AG04450 (cell line): ENCODE results near the gene BBS5. TPM values are rescaled to one million over a fixed set of nuclear protein-coding genes. Genes with fewer than 3 reads are reported as not detected.

Source experiments
- CTCF ChIA-PET: fragments of 300-600, 350-600 bp; formaldehyde crosslinking; extraction: SDS; loops from one replicate; lab custom pipeline; 2022; ENCODE audit warnings: antibody characterized with exemption, inconsistent platforms; lab: Charles Lee
- POLR2A ChIA-PET: fragments of 350-600 bp; formaldehyde crosslinking; extraction: SDS; loops from one replicate; lab custom pipeline; 2021; ENCODE audit warnings: antibody characterized with exemption, inconsistent platforms; lab: Yijun Ruan, JAX
- DNase-seq: peaks from one replicate; pipeline ENCODE4 v3.0.0-alpha.2; 2011; ENCODE audit warnings: low read depth, low spot score
- H3K27ac ChIP-seq: one replicate; pipeline ENCODE4 v1.5.1; 2012; ENCODE audit warnings: low read depth, low read length, control low read depth
- H3K27me3 ChIP-seq: one replicate; pipeline ENCODE4 v1.6.0; 2012; ENCODE audit warnings: low read length; ENCODE audit not compliant: control insufficient read depth, insufficient read depth
- H3K4me3 ChIP-seq: 2 replicates; pipeline ENCODE4 v1.5.1; 2011; ENCODE audit warnings: mild to moderate bottlenecking, low read depth, low read length, control low read depth
- H3K9me3 ChIP-seq: 2 replicates; pipeline ENCODE4 v1.5.1; 2012; ENCODE audit warnings: low read length; ENCODE audit not compliant: control insufficient read depth, insufficient read depth
- polyA plus RNA-seq: library from polyadenylated mRNA; depleted of rRNA; stranded (reverse); fragments of >200 nt; gene quantifications from 2 replicates; pipeline ENCODE4 v1.2.3, GENCODE V29; 2011; rRNA removed
- TF ChIP-seq, protein P1 (sequence below): IDR thresholded peaks from 2 replicates; pipeline ENCODE4 v1.5.1; 2011; ENCODE audit warnings: low read depth, low read length, control low read depth, inconsistent platforms

Gene BBS5
- polyA plus RNA-seq, 1 experiment, result 2.0 TPM

DNA sequence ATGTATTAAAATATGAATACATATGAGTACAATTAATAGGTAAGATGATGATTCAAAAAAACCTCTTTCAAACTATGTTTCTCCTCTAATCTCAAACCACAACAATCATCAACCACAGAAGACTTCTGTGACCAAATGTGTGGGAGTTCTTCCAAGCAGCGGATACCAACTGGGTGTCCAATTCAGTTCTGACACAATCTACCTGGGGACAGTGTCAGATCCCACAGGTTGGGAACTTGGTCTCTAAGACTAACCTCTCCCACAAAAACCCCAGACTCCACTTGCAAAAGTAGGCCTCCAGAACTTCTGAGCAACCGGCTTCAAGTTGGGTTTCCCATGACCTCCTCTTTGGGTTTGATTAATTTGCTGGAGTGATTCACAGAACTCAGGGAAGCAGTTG, 67.5 kb downstream of the BBS5 start:
- H3K9me3 ChIP-seq, result no peaks in the 10 kb centered on the region
- POLR2A ChIA-PET, result no interaction called here
- DNase-seq, result no peak
- H3K27ac ChIP-seq, result no peak overlapping the region
- no peaks in the 10 kb centered on the region for H3K27me3 ChIP-seq
- CTCF ChIA-PET, result interaction anchor here (1.1 kb wide), 1 partner anchor 19 kb away, joined by 6 read pairs; no protein-coding TSS in a partner anchor
- no peak overlapping the region for H3K4me3 ChIP-seq
- TF ChIP-seq, protein P1, sequence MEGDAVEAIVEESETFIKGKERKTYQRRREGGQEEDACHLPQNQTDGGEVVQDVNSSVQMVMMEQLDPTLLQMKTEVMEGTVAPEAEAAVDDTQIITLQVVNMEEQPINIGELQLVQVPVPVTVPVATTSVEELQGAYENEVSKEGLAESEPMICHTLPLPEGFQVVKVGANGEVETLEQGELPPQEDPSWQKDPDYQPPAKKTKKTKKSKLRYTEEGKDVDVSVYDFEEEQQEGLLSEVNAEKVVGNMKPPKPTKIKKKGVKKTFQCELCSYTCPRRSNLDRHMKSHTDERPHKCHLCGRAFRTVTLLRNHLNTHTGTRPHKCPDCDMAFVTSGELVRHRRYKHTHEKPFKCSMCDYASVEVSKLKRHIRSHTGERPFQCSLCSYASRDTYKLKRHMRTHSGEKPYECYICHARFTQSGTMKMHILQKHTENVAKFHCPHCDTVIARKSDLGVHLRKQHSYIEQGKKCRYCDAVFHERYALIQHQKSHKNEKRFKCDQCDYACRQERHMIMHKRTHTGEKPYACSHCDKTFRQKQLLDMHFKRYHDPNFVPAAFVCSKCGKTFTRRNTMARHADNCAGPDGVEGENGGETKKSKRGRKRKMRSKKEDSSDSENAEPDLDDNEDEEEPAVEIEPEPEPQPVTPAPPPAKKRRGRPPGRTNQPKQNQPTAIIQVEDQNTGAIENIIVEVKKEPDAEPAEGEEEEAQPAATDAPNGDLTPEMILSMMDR, result no peak

Other genes starting within 250 kb of the BBS5 start
- not detected in 2 replicates for gene LRP2, start 117.0 kb upstream of the BBS5 start, polyA plus RNA-seq
- 0.22 and 0.26 TPM in 2 replicates for gene KLHL41, start 30.2 kb downstream of the BBS5 start, polyA plus RNA-seq
- 15.8 and 23.1 TPM in 2 replicates for gene FASTKD1, start 94.4 kb downstream of the BBS5 start, polyA plus RNA-seq
- gene PPIG, start 104.9 kb downstream of the BBS5 start, polyA plus RNA-seq, result 26.9 and 47.1 TPM in 2 replicates
- gene CFAP210, start 214.9 kb downstream of the BBS5 start, polyA plus RNA-seq, result not detected in 2 replicates
- gene PHOSPHO2, start 215.0 kb downstream of the BBS5 start, polyA plus RNA-seq, result 1.3 and 1.9 TPM in 2 replicates